Measurements from ENCODE around the gene TRIAP1.

The TRIAP1 gene

DNA sequence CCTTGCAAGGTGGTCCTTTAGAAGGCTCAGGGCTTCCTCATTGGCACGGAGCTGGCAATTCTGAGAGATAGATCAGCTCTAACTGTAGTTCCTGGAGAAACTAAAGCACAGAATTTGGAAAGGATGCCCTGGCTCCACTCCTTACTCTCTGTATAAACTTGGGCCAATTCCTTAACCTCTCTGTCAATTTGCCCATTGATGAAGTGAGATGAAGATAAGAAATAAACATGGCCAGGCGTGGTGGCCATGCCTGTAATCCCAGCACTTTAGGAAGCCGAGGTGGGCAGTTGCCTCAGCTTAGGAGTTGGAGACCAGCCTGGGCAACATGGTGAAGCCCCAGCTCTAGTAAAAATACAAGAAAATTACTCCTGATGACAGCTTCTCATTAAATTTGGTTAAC is 42.3 kb downstream of the TRIAP1 start:
- TF ChIP-seq, protein P1, sequence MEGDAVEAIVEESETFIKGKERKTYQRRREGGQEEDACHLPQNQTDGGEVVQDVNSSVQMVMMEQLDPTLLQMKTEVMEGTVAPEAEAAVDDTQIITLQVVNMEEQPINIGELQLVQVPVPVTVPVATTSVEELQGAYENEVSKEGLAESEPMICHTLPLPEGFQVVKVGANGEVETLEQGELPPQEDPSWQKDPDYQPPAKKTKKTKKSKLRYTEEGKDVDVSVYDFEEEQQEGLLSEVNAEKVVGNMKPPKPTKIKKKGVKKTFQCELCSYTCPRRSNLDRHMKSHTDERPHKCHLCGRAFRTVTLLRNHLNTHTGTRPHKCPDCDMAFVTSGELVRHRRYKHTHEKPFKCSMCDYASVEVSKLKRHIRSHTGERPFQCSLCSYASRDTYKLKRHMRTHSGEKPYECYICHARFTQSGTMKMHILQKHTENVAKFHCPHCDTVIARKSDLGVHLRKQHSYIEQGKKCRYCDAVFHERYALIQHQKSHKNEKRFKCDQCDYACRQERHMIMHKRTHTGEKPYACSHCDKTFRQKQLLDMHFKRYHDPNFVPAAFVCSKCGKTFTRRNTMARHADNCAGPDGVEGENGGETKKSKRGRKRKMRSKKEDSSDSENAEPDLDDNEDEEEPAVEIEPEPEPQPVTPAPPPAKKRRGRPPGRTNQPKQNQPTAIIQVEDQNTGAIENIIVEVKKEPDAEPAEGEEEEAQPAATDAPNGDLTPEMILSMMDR (IDR thresholded peaks at IDR 0.05; ENCODE audit: low read length) = no peak
- TF ChIP-seq EZH2 (IDR thresholded peaks at IDR 0.05; ENCODE audit: borderline replicate concordance, low read length) = no peak
- Histone ChIP-seq H4K20me1 (ENCODE audit: insufficient read depth, low read length) (no peaks in the 10 kb centered on the region), H3K36me3 (ENCODE audit: insufficient read depth, low read length) (no peaks in the 10 kb centered on the region), H3K4me2 (ENCODE audit: low read length) (no peak overlapping the region), H3K27ac (ENCODE audit: low read depth, low read length, poor library complexity, severe bottlenecking) (no peak overlapping the region), H3F3A (ENCODE audit: insufficient read depth, low read length) (no peaks in the 10 kb centered on the region), H3K79me2 (ENCODE audit: insufficient read depth, low read length) (no peaks in the 10 kb centered on the region), H3K27me3 (ENCODE audit: insufficient read depth, low read length) (no peaks in the 10 kb centered on the region), H3K9me2 (ENCODE audit: low read depth, low read length) (no peaks in the 10 kb centered on the region), H3K9ac (ENCODE audit: low read length) (no peak overlapping the region), H3K4me1 (ENCODE audit: insufficient read depth, low read length, severe bottlenecking) (no peaks in the 10 kb centered on the region), H2AFZ (ENCODE audit: low read length) (no peak overlapping the region), H3K9me3 (ENCODE audit: low read length) (no peaks in the 10 kb centered on the region), H3K4me3 (ENCODE audit: low read depth, low read length, poor library complexity, severe bottlenecking) (no peak overlapping the region)

DNA sequence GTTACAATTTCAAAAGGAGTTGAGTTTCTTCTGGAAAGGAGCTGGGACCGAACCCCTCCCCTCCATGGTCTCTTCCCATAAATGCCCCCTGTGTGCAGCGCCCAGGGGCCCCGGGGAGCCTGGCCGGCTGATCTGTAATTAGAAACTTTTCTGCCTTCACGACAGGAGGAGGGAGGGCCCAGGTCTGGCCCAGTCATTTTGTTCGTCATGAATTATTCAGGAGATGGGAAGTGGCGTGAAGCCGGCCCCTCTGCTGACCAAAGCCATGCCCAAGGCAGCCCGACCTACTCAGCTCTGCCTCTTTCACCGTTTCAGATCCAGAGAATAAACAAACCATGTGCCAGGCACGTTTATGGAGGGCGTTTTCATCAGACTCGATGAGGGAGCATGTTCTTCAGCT is 44.0 kb downstream of the TRIAP1 start:
- Histone ChIP-seq H3K9ac (ENCODE audit: low read length) (no peak overlapping the region), H3K9me2 (ENCODE audit: low read depth, low read length) (no peaks in the 10 kb centered on the region), H3K4me2 (ENCODE audit: low read length) (no peak overlapping the region), H3K27ac (ENCODE audit: low read depth, low read length, poor library complexity, severe bottlenecking) (no peak overlapping the region), H3K36me3 (ENCODE audit: insufficient read depth, low read length) (no peaks in the 10 kb centered on the region), H3K4me1 (ENCODE audit: insufficient read depth, low read length, severe bottlenecking) (no peaks in the 10 kb centered on the region), H3K79me2 (ENCODE audit: insufficient read depth, low read length) (no peaks in the 10 kb centered on the region), H3K27me3 (ENCODE audit: insufficient read depth, low read length) (no peaks in the 10 kb centered on the region), H2AFZ (ENCODE audit: low read length) (no peak overlapping the region), H3F3A (ENCODE audit: insufficient read depth, low read length) (no peaks in the 10 kb centered on the region), H4K20me1 (ENCODE audit: insufficient read depth, low read length) (no peaks in the 10 kb centered on the region), H3K9me3 (ENCODE audit: low read length) (no peaks in the 10 kb centered on the region), H3K4me3 (ENCODE audit: low read depth, low read length, poor library complexity, severe bottlenecking) (no peak overlapping the region)
- TF ChIP-seq, protein P1 (IDR thresholded peaks at IDR 0.05; ENCODE audit: low read length) = no peak
- no peak for TF ChIP-seq EZH2 (IDR thresholded peaks at IDR 0.05; ENCODE audit: borderline replicate concordance, low read length)

DNA sequence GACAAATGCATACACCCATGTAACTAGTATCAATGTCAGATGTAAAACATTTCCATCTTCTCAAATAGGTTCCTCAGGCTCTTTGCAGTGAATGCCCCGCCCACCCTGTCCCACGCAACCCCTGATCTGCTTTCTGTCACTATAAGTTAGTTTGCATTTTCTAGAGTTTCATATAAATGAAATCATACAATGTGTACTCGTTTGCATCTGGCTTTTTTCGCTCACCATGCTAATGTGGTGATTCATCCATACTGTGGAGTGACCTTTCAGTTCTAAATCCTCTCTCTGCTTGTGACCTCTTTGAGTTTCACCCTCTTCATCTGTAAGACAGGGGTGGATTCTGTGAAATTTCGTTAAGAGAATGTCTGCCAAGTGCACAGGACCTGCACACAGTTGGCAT is 46.7 kb downstream of the TRIAP1 start:
- no peaks in the 10 kb centered on the region for H4K20me1 ChIP-seq (ENCODE audit: insufficient read depth, low read length)
- no peak for TF ChIP-seq EZH2 (IDR thresholded peaks at IDR 0.05; ENCODE audit: borderline replicate concordance, low read length)
- TF ChIP-seq, protein P1 (IDR thresholded peaks at IDR 0.05; ENCODE audit: low read length) = no peak
- no peaks in the 10 kb centered on the region for H3K9me2 ChIP-seq (ENCODE audit: low read depth, low read length)
- H3K27ac ChIP-seq (ENCODE audit: low read depth, low read length, poor library complexity, severe bottlenecking) = no peak overlapping the region
- H3K4me2 ChIP-seq (ENCODE audit: low read length) = no peak overlapping the region
- no peak overlapping the region for H3K9ac ChIP-seq (ENCODE audit: low read length)
- no peak overlapping the region for H2AFZ ChIP-seq (ENCODE audit: low read length)
- H3K4me3 ChIP-seq (ENCODE audit: low read depth, low read length, poor library complexity, severe bottlenecking) = no peak overlapping the region
- H3K79me2 ChIP-seq (ENCODE audit: insufficient read depth, low read length) = no peaks in the 10 kb centered on the region
- H3K9me3 ChIP-seq (ENCODE audit: low read length) = no peaks in the 10 kb centered on the region
- no peaks in the 10 kb centered on the region for H3K36me3 ChIP-seq (ENCODE audit: insufficient read depth, low read length)
- H3F3A ChIP-seq (ENCODE audit: insufficient read depth, low read length) = no peaks in the 10 kb centered on the region
- no peaks in the 10 kb centered on the region for H3K4me1 ChIP-seq (ENCODE audit: insufficient read depth, low read length, severe bottlenecking)
- no peaks in the 10 kb centered on the region for H3K27me3 ChIP-seq (ENCODE audit: insufficient read depth, low read length)

Data from OCI-LY1 (cell line).